T-helper 17 cell (primary cell): ENCODE measurements around the gene AIFM1. TPM values are rescaled to one million over a fixed set of nuclear protein-coding genes. Genes with fewer than 3 reads are reported as not detected.
A peak's percentile ranks its signal among the peaks of the same experiment; 100 is the strongest.

ENCODE experiments used
- ATAC-seq: fragments of 150-1000 bp; cut with Tn5 transposase; 2 replicates; pipeline ENCODE4 v1.10.0; 2021; ENCODE audit warnings: mild to moderate bottlenecking, moderate library complexity
- DNase-seq, 3 donors: peaks; one replicate each; pipeline versions ENCODE4 v3.0.0 to v3.0.0-alpha.2; 2020 to 2021
- H3K9me3 ChIP-seq: one replicate; pipeline ENCODE4 v1.7.0; 2013; ENCODE audit warnings: low read length, mild to moderate bottlenecking; ENCODE audit not compliant: control insufficient read depth, poor library complexity, severe bottlenecking
- H3K27ac Mint-ChIP-seq: one replicate; pipeline ENCODE4 v1.8.0; 2022; ENCODE audit warnings: mild to moderate bottlenecking, moderate library complexity, mixed read lengths
- H3K27me3 Mint-ChIP-seq: one replicate; pipeline ENCODE4 v1.8.0; 2022; ENCODE audit warnings: mixed read lengths
- H3K36me3 Mint-ChIP-seq: one replicate; pipeline ENCODE4 v1.8.0; 2022; ENCODE audit warnings: low read depth, mixed read lengths
- H3K4me1 Mint-ChIP-seq: one replicate; pipeline ENCODE4 v1.8.0; 2022; ENCODE audit warnings: mild to moderate bottlenecking, mixed read lengths
- H3K4me3 Mint-ChIP-seq: one replicate; pipeline ENCODE4 v1.8.0; 2022; ENCODE audit warnings: mild to moderate bottlenecking, moderate library complexity, mixed read lengths
- total RNA-seq, 4 donors: library from RNA in 2 of 4; stranded (reverse) in 2 of 4; gene quantifications; one replicate each; pipeline ENCODE4 v1.2.3 and lab custom pipeline; 2022 to 2026

AIFM1 gene
- total RNA-seq, 2 donors from 2014 or later, result 14.7 to 14.8 TPM

DNA sequence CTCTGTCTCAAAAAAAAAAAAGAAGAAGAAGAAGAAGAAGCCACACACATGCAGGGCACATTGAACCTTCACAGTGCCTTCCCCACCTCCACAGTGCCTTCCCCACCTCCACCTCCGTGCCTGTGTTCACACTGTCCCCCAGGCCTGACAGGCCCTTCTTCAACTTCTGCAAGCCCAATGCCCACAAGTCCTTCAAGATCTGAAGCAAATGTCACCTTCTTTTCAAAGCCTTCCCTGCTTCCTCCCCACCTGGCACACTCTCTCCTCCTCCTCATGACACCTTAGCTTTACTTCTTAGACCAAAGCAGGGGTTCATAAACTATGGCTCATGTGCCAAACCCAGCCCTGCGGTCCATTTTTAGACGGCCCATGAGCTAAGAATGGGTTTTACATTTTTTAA, 75.3 kb downstream of the AIFM1 start:
- H3K27me3 Mint-ChIP-seq, result no peaks in the 10 kb centered on the region
- peaks cover 23% of the 10 kb centered on the region for H3K4me1 Mint-ChIP-seq
- H3K36me3 Mint-ChIP-seq, result no peaks in the 10 kb centered on the region
- DNase-seq, result no peak
- ATAC-seq, result no peak
- H3K9me3 ChIP-seq, result no peaks in the 10 kb centered on the region
- H3K27ac Mint-ChIP-seq, result peak overlapping the region; percentile 32
- no peak overlapping the region for H3K4me3 Mint-ChIP-seq

DNA sequence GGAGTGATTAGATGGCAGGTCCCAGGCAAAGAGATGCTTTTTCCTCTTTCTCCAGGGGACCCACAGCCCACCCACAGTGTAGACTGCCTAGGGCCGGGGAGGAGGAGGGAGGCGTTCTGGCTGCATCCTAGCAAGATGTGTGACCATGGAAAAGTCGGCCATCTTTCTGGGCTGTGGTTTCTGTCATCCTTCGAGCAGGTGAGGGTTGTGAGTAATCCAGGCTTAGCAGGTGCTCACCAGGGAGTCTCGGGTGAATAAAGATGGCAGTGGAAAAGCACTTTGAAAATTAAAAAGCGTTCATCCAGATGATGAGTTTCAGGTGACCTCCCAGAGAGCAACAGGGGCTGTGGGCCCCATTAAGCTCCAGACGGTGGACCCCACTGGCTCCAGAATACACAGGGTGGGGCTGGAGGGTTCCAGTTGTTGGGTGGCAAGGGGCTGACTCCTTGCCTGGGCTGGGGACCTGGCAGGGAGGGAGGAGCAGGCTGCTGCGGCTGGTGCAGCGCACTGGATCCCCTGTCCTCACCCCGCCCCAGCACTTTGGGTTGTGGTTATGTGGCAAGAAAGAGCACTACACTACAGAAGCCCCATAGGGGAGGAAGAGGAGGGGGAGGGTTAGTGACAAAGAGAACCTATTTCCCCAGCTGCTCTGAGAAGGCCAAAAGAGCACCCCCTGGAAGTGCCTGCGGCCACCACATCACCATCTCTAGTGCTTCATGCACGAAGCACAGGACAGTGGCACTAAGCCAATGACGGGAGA, 79.0 kb downstream of the AIFM1 start:
- DNase-seq (peak; percentile 29 to 53 (median 33)), ATAC-seq (peak; percentile 75)
- no peaks in the 10 kb centered on the region for H3K9me3 ChIP-seq
- H3K36me3 Mint-ChIP-seq, result no peaks in the 10 kb centered on the region
- no peaks in the 10 kb centered on the region for H3K27me3 Mint-ChIP-seq
- H3K4me1 Mint-ChIP-seq, result peaks cover 31% of the 10 kb centered on the region
- peak overlapping the region; percentile 82 for H3K27ac Mint-ChIP-seq
- H3K4me3 Mint-ChIP-seq, result peak overlapping the region; percentile 90

DNA sequence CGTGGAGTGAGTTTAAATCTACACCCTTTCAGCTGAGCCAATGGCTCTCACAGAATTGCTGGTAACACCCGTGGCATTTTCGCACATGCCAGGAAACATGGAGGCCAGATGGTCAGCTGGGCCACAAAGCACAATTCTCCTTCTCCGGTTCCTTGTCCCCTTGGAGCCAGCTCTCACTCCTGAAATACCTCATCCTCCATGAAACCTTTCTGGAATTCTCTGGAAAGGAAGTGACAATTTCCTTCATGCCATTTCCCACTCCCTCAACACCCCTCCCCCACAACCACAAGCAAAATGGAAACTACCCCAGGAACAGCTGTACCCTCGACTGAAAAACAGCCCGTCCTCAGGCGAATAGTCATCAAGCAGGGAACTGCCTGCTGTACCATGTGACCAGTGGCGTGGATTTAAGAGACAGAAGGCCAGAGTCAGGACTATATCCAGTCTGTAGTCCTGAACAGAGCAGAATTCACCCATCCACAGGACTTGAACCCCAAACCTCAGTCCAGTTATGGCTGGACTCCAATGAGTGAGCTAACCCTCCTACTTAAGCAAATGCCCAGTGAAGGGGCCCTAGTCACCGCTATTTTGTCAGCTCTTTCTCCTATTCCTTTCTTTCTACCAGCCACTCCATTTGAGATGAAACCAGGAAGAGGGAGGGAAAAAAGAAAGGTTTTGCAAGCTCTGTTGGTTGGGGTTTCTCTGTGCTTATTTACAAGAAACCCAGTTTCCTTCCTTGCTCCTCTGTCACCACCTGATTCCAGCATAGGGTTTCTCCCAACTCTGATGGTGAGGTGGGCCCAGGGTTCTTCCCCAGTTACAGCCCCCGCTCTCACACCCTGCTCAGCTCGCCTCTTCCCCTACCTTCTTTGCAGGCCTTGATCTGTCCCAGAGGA, 79.8 kb downstream of the AIFM1 start:
- Mint-ChIP-seq H3K4me3 (peak overlapping the region; percentile 90), H3K27me3 (no peaks in the 10 kb centered on the region), H3K36me3 (no peaks in the 10 kb centered on the region), H3K27ac (peak overlapping the region; percentile 82), H3K4me1 (peaks cover 34% of the 10 kb centered on the region)
- no peaks in the 10 kb centered on the region for H3K9me3 ChIP-seq
- ATAC-seq, result no peak
- no peak for DNase-seq

DNA sequence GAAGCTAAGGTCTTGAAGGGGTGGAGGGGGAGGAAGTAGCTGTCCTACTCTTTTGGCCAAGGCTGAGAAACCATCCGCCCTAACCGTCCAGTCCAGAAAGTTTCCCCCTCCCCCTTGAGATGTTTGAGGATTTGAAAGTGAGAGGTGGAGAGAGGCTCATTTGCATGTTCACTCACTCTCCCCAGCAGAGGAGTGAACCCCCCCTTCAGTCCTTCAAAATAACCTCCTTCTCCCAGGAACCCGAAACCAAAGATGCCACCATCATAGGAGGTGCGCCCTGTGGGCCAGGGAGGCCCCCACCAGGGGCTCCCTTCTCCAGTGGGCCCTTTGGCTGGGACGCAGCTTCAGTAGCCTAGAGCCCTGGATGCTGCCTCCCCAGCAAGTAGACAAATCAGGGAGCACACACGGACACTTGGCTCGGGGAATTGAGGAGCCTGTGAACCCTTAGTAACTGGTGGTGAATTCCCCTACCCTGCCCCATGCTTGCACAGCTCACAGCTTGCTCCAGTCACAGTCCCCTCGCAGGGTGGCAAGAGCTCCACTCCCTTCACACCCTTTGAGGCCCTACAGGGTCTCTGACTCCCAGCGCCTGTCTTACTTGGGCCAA, 80.9 kb downstream of the AIFM1 start:
- ATAC-seq (no peak), DNase-seq (no peak)
- Mint-ChIP-seq H3K36me3 (no peaks in the 10 kb centered on the region), H3K4me1 (peaks cover 33% of the 10 kb centered on the region), H3K27ac (peak overlapping the region; percentile 82), H3K4me3 (peak overlapping the region; percentile 90), H3K27me3 (no peaks in the 10 kb centered on the region)
- H3K9me3 ChIP-seq, result no peaks in the 10 kb centered on the region

DNA sequence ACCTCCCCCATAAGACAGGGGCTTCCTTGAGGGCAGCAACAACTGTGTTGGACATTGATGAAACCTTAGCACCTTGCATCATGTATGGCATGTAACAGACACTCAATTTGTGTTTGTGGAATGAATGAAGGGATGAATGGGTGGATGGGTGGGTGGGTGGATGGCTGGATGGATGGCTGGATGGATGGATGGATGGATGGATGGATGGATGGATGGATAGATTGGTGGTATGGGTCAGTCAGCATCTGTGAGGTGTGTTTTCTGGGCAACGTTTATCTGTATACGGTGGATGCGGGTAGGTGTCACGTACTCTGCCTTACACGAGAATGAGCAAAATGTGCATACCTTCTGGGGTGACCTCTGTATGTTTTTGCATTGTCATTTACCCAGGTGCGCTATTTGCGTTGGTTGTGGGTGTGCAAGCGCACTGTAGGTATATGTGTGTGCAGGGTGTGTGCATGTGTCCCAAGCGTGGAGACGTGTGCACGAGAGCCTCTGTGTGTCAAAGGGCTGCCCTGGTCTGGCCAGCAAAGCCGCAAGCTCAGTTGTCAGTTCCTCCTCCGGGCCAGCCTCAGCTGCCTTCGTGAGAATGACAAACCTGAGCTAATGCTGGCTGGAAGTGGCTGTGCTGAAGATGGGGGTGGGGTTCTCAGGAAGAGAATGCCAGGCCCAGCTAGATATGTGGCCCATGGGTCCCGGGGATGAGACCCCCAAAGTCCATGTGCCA, 81.8 kb downstream of the AIFM1 start:
- Mint-ChIP-seq H3K36me3 (no peaks in the 10 kb centered on the region), H3K4me1 (peaks cover 38% of the 10 kb centered on the region), H3K27ac (peak overlapping the region; percentile 21), H3K27me3 (no peaks in the 10 kb centered on the region), H3K4me3 (peak overlapping the region; percentile 90)
- no peak for ATAC-seq
- no peak for DNase-seq
- H3K9me3 ChIP-seq, result no peaks in the 10 kb centered on the region

DNA sequence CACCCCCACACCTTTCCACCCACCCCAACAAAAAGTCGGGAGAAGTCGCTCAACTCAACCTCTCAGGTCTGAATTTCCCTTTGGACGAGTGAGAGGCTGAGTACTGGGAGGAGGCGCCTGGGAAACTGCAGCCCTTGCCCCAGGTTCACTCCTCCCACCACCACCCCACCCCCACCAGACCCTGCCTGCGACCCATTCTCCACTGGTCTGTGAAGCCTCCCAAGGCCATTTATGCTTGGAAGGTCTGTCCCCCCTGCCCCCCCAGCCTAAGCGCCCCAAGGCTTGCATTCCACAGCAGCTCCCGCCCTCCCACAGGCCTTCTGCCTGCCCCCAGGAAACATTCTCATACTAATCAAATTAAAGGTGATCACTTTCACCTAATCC, 82.5 kb downstream of the AIFM1 start:
- peaks cover 38% of the 10 kb centered on the region for H3K4me1 Mint-ChIP-seq
- H3K36me3 Mint-ChIP-seq, result no peaks in the 10 kb centered on the region
- no peaks in the 10 kb centered on the region for H3K9me3 ChIP-seq
- DNase-seq (no peak), ATAC-seq (no peak)
- H3K4me3 Mint-ChIP-seq, result peak overlapping the region; percentile 90
- peak overlapping the region; percentile 83 for H3K27ac Mint-ChIP-seq
- H3K27me3 Mint-ChIP-seq, result no peaks in the 10 kb centered on the region

DNA sequence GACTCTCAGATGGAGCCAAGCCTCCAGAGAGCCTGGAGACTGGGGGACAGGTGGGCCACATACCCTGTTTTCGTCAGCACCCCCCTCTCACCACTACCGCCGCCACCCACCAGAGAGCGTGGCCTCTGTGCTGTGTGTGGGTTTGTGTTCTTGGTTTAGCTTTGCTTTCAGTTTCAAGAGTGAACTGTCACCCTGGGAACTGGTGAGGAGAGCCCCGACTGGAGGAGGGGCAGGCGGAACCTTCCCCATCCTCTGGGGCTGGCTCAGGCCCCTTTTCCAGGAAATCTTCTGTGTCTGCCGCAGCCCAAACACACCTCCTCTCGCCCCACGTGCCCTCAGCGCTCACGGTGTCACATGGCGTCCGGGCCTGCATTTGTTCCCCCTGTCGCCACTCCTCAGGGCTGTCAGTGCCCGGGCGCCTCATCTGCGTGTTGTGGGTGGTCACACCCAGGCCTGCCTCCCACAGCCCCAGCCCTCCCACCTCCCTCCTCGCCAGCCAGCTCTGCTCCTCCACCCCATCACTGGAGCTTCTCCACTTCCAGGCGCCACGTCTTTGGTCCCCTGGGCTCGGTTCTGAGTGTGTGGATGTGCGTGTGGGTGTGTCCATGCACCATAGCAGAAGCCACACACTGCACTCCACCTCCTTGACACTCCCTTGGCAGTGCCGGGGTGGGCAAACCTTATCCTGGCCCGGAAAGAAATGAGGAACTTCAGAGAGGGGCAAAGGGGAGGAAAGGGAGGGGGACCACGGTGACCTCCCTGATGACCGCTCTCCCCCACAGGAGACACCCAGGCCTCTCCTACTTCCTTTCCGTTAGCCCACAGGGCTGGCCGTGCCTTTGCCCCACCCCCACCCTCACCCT, 83.2 kb downstream of the AIFM1 start:
- ATAC-seq (peak; percentile 80), DNase-seq (peak; percentile 39 to 62 (median 46))
- H3K27me3 Mint-ChIP-seq, result no peaks in the 10 kb centered on the region
- H3K36me3 Mint-ChIP-seq, result no peaks in the 10 kb centered on the region
- peaks cover 33% of the 10 kb centered on the region for H3K4me1 Mint-ChIP-seq
- no peaks in the 10 kb centered on the region for H3K9me3 ChIP-seq
- peak overlapping the region; percentile 83 for H3K27ac Mint-ChIP-seq
- peak overlapping the region; percentile 79 for H3K4me3 Mint-ChIP-seq

DNA sequence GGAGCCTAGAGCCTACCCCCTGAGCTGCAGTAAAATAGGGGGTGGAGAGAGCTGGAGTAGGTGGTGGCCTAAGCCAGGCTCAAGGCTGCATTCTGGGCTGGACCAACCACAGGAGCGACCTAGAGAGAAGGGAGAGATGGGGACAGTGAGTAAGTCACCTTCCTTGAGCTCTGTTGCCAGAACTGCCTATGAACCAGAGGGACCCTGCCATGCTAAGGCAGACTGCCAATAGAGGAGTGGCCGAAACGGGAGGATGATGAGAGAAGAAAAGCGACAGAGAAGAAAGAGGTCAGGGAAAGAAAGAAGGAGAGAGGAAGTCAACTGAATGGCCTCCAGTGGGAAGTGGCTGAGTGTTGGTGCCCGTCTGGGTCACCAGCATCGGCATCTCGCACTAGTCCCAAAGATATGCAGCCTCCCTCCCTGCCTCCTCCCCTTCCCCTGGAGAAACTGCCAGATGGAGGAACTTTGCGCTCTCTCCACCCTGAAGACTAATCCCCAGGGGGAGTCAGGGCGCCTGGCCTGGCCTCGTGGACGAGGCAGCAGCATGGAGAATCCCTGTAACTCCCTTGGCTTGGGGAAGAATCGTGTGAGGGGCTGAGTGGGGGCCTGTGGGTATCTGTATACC, 84.1 kb downstream of the AIFM1 start:
- DNase-seq, result no peak
- ATAC-seq, result no peak
- peak overlapping the region; percentile 82 for H3K4me3 Mint-ChIP-seq
- H3K27me3 Mint-ChIP-seq, result no peaks in the 10 kb centered on the region
- peaks cover 33% of the 10 kb centered on the region for H3K4me1 Mint-ChIP-seq
- H3K9me3 ChIP-seq, result no peaks in the 10 kb centered on the region
- no peaks in the 10 kb centered on the region for H3K36me3 Mint-ChIP-seq
- H3K27ac Mint-ChIP-seq, result peak overlapping the region; percentile 83

DNA sequence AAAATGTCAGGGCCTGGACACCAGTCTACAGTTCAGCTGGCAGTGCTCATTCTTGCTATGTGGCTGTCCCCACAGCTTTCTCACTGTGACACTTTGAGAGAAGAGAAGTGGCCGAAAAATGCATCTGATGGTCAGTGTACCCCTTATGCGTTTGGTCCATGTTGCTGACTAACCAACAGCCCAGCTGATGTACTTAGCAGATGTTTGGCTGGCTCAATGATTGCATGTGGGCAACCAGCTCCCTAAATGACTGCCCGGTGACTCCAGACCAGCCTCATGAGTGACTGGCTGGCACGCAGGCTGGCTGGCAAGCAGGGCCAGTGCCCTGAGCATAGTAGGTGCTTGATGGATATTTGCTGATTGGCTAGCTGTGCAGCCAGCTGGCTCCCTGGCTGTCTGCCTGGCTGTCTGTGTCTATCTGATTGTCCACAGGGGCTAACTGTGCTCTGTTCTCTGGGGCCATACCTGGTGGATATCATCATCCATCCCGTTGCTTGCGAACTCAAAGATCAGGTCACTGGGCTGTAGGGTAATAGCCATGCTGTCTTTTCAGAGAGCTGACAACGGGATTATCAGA, 84.8 kb downstream of the AIFM1 start:
- peaks cover 31% of the 10 kb centered on the region for H3K4me1 Mint-ChIP-seq
- no peaks in the 10 kb centered on the region for H3K36me3 Mint-ChIP-seq
- H3K27me3 Mint-ChIP-seq, result no peaks in the 10 kb centered on the region
- peak overlapping the region; percentile 83 for H3K27ac Mint-ChIP-seq
- no peak for ATAC-seq
- no peaks in the 10 kb centered on the region for H3K9me3 ChIP-seq
- H3K4me3 Mint-ChIP-seq, result no peak overlapping the region
- DNase-seq, result no peak

DNA sequence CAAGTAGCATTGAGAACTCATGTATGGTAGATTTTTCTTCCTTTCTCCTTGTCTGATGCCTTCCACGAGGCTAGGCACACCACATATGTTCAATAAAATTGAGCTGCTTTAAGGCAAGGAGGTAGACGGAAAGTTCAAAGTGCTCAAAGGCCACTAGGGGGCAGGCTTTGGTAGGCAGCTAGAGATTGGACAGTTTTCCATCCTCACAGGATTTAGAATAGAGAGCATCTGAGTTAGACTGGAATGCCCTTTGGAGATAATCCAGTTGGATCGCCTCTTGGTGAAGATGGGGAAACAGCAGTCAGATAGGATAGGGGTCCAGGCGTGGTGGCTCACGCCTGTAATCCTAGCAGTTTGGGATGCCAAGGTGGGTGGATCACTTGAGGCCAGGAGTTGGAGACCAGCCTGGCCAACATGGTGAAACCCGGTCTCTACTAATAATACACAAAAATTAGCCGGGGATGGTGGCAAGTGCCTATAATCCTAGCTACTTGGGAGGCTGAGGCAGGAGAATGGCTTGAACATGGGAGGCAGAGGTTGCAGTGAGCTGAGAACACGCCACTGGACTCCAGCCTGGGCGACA, 85.7 kb downstream of the AIFM1 start:
- Mint-ChIP-seq H3K4me3 (no peak overlapping the region), H3K4me1 (peaks cover 31% of the 10 kb centered on the region), H3K27ac (peak overlapping the region; percentile 95), H3K36me3 (no peaks in the 10 kb centered on the region), H3K27me3 (no peaks in the 10 kb centered on the region)
- no peaks in the 10 kb centered on the region for H3K9me3 ChIP-seq
- no peak for ATAC-seq
- DNase-seq, result peak; percentile 26 to 33 (median 31)
